Measurements from ENCODE around the gene CCDC187. TPM values are rescaled to one million over a fixed set of nuclear protein-coding genes. Genes with fewer than 3 reads are reported as not detected.
"Not testable (repeated sequence)": the region's sequence is repeated elsewhere in the genome, so short reads cannot be mapped to it uniquely, and the experiment has no call there.

CCDC187 gene
- 0.51 and 0.69 TPM in 2 replicates for total RNA-seq

- Mint-ChIP-seq H3K27ac (no peak within 1 kb of the TSS), H3K9me3 (no peaks in the 10 kb centered on the region), H3K27me3 (peaks cover 3% of the 10 kb centered on the region), H3K36me3 (ENCODE audit: low read depth) (no peaks in the 10 kb centered on the region), H3K4me1 (peaks cover 2% of the 10 kb centered on the region), H3K4me3 (no peak within 1 kb of the TSS)
- intact Hi-C loops (cut with micrococcal nuclease) = no loop called here
- POLR2A ChIA-PET = no interaction called here
- TF ChIP-seq CTCF (IDR thresholded peaks at IDR 0.05) = no peak
- CTCF ChIA-PET = no interaction called here
- ATAC-seq (ENCODE audit: low read depth) (no peak), DNase-seq (no peak)
Measured at GRCh38 chr9:136303825-136304416, at the start of gene CCDC187. TSS of gene CCDC187 (minus strand) at chr9:136304094. CDS start at chr9:136303830, 264 bp downstream.

GRCh38 chr9:136353088-136353487 is 49.2 kb upstream of the CCDC187 start:
- Mint-ChIP-seq H3K9me3 (no peaks in the 10 kb centered on the region), H3K36me3 (ENCODE audit: low read depth) (no peaks in the 10 kb centered on the region), H3K4me3 (no peak overlapping the region), H3K27ac (no peak overlapping the region), H3K27me3 (no peaks in the 10 kb centered on the region), H3K4me1 (no peaks in the 10 kb centered on the region)
- no peak for DNase-seq
- ChIA-PET CTCF (no interaction called here), POLR2A (no interaction called here)
- no peak for ATAC-seq (ENCODE audit: low read depth)
- TF ChIP-seq CTCF (IDR thresholded peaks at IDR 0.05) = no peak
- intact Hi-C loops (cut with micrococcal nuclease) = no loop called here

GRCh38 chr9:136352682-136353081 is 48.8 kb upstream of the CCDC187 start:
- Mint-ChIP-seq H3K4me3 (no peak overlapping the region), H3K9me3 (no peaks in the 10 kb centered on the region), H3K4me1 (no peaks in the 10 kb centered on the region), H3K27ac (no peak overlapping the region), H3K27me3 (no peaks in the 10 kb centered on the region), H3K36me3 (ENCODE audit: low read depth) (no peaks in the 10 kb centered on the region)
- CTCF ChIA-PET = no interaction called here
- TF ChIP-seq CTCF (IDR thresholded peaks at IDR 0.05) = no peak
- POLR2A ChIA-PET = no interaction called here
- intact Hi-C loops (cut with micrococcal nuclease) = no loop called here
- ATAC-seq (ENCODE audit: low read depth) (no peak), DNase-seq (no peak)

DNA sequence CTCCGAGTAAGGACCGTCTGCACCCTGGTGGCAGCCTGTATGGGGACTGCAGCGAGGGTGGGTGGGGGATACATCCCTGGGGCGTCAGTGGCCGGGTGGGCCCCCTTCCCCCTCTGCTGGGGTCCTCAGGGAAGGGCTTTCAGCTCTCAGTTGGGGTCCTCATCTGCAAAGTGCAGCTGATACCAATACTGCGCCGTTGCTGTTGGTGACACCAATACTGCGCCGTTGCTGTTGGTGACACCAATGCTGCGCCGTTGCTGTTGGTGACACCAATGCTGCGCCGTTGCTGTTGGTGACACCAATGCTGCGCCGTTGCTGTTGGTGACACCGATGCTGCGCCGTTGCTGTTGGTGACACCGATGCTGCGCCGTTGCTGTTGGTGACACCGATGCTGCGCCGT is 48.0 kb upstream of the CCDC187 start:
- POLR2A ChIA-PET; CTCF ChIA-PET; intact Hi-C loops (cut with micrococcal nuclease); H3K4me1 Mint-ChIP-seq; H3K27me3 Mint-ChIP-seq; ATAC-seq (ENCODE audit: low read depth); H3K27ac Mint-ChIP-seq; H3K36me3 Mint-ChIP-seq (ENCODE audit: low read depth); H3K9me3 Mint-ChIP-seq; DNase-seq; H3K4me3 Mint-ChIP-seq: not testable (repeated sequence)

DNA sequence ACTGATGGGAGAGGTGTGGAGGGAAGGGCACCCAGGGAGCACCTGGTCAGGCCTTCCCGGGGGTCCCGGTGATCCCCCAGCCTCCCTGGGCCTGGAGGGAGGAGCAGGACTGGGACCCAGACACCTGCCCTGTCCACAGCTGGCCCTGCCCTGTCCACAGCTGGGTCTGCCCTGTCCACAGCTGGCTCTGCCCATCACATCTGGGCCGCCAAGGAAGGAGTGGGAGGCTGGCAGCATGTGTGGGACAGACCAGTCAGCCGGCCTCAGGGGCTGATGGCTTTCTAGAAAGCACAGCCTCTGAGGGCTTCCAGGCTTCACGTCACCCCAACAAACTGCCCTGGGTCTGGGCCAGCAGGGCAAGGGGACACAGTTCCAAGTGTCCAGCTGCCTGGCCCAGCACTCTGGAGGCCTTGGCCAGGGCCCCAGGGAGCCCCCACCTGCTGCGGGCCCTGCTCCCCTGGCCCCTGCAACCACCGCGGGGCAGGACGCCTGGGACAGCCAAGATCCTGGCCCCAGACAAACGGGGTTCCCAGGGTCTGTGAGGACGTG is 47.4 kb upstream of the CCDC187 start:
- no peaks in the 10 kb centered on the region for H3K36me3 Mint-ChIP-seq (ENCODE audit: low read depth)
- TF ChIP-seq CTCF (IDR thresholded peaks at IDR 0.05) = no peak
- no peaks in the 10 kb centered on the region for H3K9me3 Mint-ChIP-seq
- H3K27me3 Mint-ChIP-seq = no peaks in the 10 kb centered on the region
- H3K4me1 Mint-ChIP-seq = no peaks in the 10 kb centered on the region
- ChIA-PET POLR2A (no interaction called here), CTCF (no interaction called here)
- ATAC-seq (ENCODE audit: low read depth) (no peak), DNase-seq (no peak)
- no peak overlapping the region for H3K4me3 Mint-ChIP-seq
- no peak overlapping the region for H3K27ac Mint-ChIP-seq
- intact Hi-C loops (cut with micrococcal nuclease) = no loop called here

GRCh38 chr9:136349546-136349945 is 45.7 kb upstream of the CCDC187 start:
- ATAC-seq (ENCODE audit: low read depth) (no peak), DNase-seq (no peak)
- Mint-ChIP-seq H3K27ac (no peak overlapping the region), H3K4me1 (no peaks in the 10 kb centered on the region), H3K36me3 (ENCODE audit: low read depth) (no peaks in the 10 kb centered on the region), H3K4me3 (no peak overlapping the region), H3K27me3 (no peaks in the 10 kb centered on the region), H3K9me3 (no peaks in the 10 kb centered on the region)
- TF ChIP-seq CTCF (IDR thresholded peaks at IDR 0.05) = no peak
- intact Hi-C loops (cut with micrococcal nuclease) = no loop called here
- ChIA-PET POLR2A (no interaction called here), CTCF (no interaction called here)

All from activated B cell treated with CpG ODN at 0.5 μM for 24 hours (primary cell).